Endothelial cell (in vitro differentiated cells): Measurements from ENCODE around the gene ESPNL. TPM values are rescaled to one million over a fixed set of nuclear protein-coding genes. Genes with fewer than 3 reads are reported as not detected.

Experiments used
- DNase-seq: peaks from one replicate; pipeline ENCODE4 v3.0.0; 2021; ENCODE audit warnings: low spot score
- H3K27ac Mint-ChIP-seq: one replicate; pipeline ENCODE4 v1.8.0; 2021; ENCODE audit warnings: mixed read lengths, inconsistent platforms; ENCODE audit not compliant: unreplicated experiment
- H3K27me3 Mint-ChIP-seq: one replicate; pipeline ENCODE4 v1.8.0; 2021; ENCODE audit warnings: mild to moderate bottlenecking, moderate library complexity, mixed read lengths, inconsistent platforms; ENCODE audit not compliant: unreplicated experiment
- H3K36me3 Mint-ChIP-seq: one replicate; pipeline ENCODE4 v1.8.0; 2021; ENCODE audit warnings: mild to moderate bottlenecking, low read depth, mixed read lengths, inconsistent platforms; ENCODE audit not compliant: unreplicated experiment
- H3K4me1 Mint-ChIP-seq: one replicate; pipeline ENCODE4 v1.8.0; 2021; ENCODE audit warnings: mild to moderate bottlenecking, mixed read lengths, inconsistent platforms; ENCODE audit not compliant: unreplicated experiment
- H3K4me3 Mint-ChIP-seq: one replicate; pipeline ENCODE4 v1.8.0; 2021; ENCODE audit warnings: mild to moderate bottlenecking, mixed read lengths, inconsistent platforms; ENCODE audit not compliant: unreplicated experiment
- H3K9me3 Mint-ChIP-seq: one replicate; pipeline ENCODE4 v1.8.0; 2021; ENCODE audit warnings: mixed read lengths, inconsistent platforms; ENCODE audit not compliant: unreplicated experiment
- total RNA-seq: library from RNA; stranded (reverse); fragmentation: NEBNext Ultra II Directional; extraction: Animal tissue kit (Norgen Biotek cat#: 25700); gene quantifications from one replicate; pipeline ENCODE4 v1.2.1, GENCODE V29; 2021; ENCODE audit not compliant: unreplicated experiment
- TF ChIP-seq, protein P1 (sequence below): fragments of 200-600 bp; sonication (generic); IDR thresholded peaks from one replicate; pipeline ENCODE4 v1.5.0; 2021; ENCODE audit warnings: antibody characterized with exemption; ENCODE audit not compliant: unreplicated experiment

Gene ESPNL
- total RNA-seq, 1 donor from 2014 or later, result 0.82 TPM

DNA sequence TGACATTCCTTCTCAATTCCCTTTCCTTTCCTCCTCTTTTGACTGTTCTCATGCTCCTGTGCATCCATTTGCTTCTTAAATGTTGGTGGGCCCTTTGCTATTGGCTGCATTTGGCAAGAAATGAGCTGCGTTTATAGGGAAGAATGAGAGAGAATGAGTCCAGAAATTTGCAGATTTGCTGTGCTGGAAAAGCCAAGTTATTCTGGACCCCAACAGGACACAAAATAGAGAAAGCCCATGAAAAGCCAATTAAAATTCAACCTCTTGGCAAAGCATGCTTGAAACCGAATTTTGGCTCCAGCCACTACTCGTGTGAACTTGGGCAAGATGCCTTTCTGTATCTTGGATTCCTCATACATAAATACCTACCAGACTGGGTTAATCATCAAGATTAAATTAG lies 40.6 kb upstream of the ESPNL start:
- TF ChIP-seq, protein P1, sequence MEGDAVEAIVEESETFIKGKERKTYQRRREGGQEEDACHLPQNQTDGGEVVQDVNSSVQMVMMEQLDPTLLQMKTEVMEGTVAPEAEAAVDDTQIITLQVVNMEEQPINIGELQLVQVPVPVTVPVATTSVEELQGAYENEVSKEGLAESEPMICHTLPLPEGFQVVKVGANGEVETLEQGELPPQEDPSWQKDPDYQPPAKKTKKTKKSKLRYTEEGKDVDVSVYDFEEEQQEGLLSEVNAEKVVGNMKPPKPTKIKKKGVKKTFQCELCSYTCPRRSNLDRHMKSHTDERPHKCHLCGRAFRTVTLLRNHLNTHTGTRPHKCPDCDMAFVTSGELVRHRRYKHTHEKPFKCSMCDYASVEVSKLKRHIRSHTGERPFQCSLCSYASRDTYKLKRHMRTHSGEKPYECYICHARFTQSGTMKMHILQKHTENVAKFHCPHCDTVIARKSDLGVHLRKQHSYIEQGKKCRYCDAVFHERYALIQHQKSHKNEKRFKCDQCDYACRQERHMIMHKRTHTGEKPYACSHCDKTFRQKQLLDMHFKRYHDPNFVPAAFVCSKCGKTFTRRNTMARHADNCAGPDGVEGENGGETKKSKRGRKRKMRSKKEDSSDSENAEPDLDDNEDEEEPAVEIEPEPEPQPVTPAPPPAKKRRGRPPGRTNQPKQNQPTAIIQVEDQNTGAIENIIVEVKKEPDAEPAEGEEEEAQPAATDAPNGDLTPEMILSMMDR, result no peak
- Mint-ChIP-seq H3K27me3 (peaks cover 5% of the 10 kb centered on the region), H3K9me3 (no peaks in the 10 kb centered on the region), H3K4me1 (peaks cover 24% of the 10 kb centered on the region), H3K4me3 (peak overlapping the region; percentile 93), H3K27ac (no peak overlapping the region), H3K36me3 (peaks cover 9% of the 10 kb centered on the region)
- DNase-seq, result no peak

DNA sequence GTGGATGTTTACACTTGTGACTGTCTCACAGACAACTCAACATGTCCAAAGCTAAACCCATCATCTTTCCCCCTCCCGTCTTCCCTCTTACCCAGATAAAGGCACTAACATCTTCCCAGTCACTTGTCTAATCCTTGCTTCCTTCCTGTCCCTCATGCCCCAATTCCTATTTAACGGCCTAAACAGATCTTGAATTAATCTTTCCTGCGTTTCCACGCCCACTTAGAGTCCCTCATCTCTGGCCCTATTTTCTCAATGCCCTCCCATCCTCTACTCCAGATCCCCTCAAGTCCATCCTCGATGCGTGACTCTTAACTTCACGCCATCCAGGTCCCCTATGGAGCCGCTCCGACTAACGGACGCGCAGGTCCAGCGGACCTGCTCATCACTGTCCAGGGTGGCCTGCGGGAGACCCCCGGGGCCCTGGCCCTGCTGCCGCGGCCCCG lies 40.0 kb upstream of the ESPNL start:
- H3K27ac Mint-ChIP-seq, result peak overlapping the region; percentile 70
- H3K9me3 Mint-ChIP-seq, result no peaks in the 10 kb centered on the region

DNA sequence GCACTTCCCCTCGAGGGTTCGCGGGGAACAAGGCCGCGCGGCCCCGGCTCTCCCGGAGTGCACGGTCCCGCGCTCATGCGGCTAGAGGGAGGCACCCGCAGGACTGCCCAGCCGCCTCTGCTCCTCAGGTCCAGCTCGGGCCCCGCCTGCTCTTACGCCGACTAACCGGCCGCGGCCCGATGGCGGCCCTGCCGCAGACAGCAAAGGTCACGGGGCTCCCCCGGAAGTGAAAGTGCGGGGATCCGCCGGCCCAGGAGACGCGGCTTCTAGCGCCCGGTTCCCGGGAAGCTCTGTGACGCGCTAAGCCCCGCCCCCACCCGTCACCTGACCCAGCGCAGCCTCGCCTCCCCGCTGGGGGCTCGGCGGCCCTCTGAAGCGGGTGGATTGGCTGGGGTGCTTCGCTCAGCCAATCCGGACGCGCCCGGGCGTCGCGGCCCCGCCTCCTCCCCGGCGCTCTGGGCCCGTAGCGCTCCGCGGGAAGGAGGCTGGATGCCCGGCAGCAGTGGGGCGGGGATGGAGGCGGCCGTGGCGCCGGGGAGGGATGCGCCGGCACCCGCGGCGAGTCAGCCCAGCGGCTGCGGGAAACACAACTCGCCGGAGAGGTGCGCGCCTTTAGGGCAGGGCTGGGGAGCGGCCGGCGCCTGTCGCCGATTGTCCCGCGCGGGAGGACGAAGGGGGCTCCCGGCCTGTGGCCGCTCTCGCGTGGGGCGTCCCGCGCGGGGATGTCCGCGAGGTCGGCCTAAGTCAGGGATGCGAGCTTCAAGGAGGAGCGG lies 39.4 kb upstream of the ESPNL start, which contains the start of gene SCLY:
SCLY (plus strand) TSS at position 460 of the 773 bp plus-strand sequence; CDS start at position 514, 54 bp downstream.
- no peaks in the 10 kb centered on the region for H3K9me3 Mint-ChIP-seq
- peaks cover 9% of the 10 kb centered on the region for H3K36me3 Mint-ChIP-seq
- peak within 1 kb of the TSS; percentile 80 for H3K27ac Mint-ChIP-seq
- TF ChIP-seq, protein P1, result no peak
- DNase-seq, result peak; percentile 95
- peaks cover 5% of the 10 kb centered on the region for H3K27me3 Mint-ChIP-seq
- H3K4me1 Mint-ChIP-seq, result peaks cover 23% of the 10 kb centered on the region
- H3K4me3 Mint-ChIP-seq, result peak within 1 kb of the TSS; percentile 95

More for the DNA sequence above, 40.0 kb upstream of the ESPNL start:
- peaks cover 24% of the 10 kb centered on the region for H3K4me1 Mint-ChIP-seq
- peaks cover 5% of the 10 kb centered on the region for H3K27me3 Mint-ChIP-seq
- TF ChIP-seq, protein P1, result no peak
- H3K36me3 Mint-ChIP-seq, result peaks cover 9% of the 10 kb centered on the region
- peak overlapping the region; percentile 93 for H3K4me3 Mint-ChIP-seq
- DNase-seq, result no peak

DNA sequence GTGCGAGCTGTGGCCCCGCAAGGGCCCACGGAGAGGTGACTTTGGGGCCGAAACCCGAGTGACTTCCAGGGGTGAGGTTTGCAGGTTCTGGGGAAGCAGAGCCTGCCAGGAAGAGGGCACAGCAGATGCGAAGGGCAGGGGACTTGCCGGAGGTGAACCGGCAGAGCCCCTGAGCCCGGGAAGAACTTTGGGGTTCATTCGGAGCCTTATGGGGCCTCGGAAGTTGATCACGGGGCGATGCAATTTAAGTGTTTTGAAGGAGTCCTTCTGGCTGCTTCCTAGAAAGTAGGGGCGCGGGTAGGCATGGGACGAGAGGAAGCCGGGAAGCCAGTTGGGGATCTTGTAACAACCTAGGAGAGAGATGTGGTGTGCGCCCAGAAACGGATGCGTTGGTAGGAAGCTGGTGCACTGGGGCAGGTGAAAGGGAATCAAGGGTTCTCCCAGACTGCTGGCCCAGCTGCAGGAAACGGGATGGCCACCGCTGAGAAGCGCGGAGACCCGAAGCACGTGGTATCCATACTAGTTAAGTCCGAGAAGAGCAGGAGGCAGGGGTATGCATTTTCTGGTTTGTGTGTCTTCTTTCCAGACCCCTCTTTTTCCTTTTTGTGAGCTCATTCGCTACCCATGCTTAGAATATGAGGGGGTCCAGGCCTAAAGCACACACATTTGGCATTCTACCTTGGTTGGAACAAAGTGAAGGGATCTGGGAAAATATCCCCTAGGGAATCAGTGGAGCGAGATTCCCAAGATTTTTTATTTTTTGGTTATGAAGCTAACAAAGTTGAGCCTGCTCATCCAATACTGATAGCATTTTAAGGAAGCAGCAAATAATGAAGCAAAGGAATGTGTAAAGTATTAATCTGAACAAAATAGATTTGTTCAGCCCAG lies 38.6 kb upstream of the ESPNL start:
- Mint-ChIP-seq H3K4me1 (peaks cover 18% of the 10 kb centered on the region), H3K36me3 (peaks cover 14% of the 10 kb centered on the region), H3K27me3 (peaks cover 5% of the 10 kb centered on the region), H3K4me3 (peak overlapping the region; percentile 95), H3K9me3 (no peaks in the 10 kb centered on the region), H3K27ac (peak overlapping the region; percentile 80)
- TF ChIP-seq, protein P1, result no peak
- DNase-seq, result peak; percentile 41
